CD4-positive, alpha-beta T cell treated with Interleukin-17A for 1 hour (primary cell): Measurements from ENCODE around the gene NFXL1.

ENCODE experiments used
- DNase-seq: peaks from one replicate; pipeline ENCODE4 v3.0.0-alpha.2; 2020

The NFXL1 gene

DNA sequence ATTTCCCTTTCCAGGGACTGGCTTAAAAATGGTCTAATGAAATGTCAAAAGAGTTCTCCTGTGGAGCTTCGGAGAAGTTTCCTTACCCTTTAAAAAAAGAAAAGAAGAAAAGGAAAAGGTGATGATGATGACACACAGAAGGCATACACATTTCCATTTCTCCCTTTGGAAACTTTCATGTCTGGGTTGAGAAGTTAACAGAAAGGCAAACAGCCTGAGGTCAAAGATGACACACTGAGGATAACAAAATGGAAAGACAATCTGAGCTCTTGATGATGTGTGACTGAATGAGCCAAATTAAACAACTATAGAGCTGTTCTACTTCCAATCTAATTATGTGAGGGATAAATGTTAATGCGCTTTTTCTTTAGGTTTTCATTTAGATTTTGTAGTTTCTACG, 32.2 kb downstream of the NFXL1 start:
- no peak for DNase-seq

GRCh38 chr4:47879458-47879857, 34.9 kb downstream of the NFXL1 start:
- DNase-seq, result no peak

DNA sequence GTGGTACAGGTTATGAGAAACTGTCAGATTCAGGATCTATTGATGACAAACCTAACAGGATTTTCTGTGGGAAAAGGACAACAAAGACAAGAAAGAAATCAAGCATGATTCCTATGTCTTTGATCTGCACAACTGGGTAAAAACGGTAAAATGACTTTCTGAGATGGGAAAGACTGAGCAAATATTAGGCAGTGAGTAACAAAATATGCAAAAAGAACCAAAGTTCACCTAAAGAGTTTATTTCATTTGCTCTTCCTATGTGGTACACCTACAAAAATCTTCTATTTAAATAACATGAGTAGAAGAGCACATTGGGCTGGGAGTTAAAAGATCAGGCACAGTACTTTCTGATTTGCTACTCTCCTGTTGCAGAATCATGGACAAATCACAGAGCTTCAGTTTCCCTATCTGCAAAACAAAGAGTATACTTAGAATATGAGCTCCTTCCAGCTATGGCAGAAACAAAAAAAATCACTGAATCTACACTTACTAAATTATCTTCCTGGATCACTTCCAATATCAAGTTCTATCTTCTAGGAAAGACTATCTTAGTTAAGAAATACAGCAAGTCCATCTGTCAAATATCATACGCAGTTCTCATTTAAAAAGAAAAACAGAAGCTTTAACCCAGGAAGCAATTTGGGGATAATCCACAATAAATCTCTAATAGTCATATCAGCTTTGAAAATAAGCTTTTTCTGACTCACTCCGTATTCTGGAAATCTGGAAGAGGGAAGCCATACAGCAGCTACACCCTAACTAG, 37.4 kb downstream of the NFXL1 start:
- no peak for DNase-seq

GRCh38 chr4:47876310-47876709, 38.1 kb downstream of the NFXL1 start:
- DNase-seq, result no peak

GRCh38 chr4:47873877-47874541, 40.4 kb downstream of the NFXL1 start:
- DNase-seq, result no peak

DNA sequence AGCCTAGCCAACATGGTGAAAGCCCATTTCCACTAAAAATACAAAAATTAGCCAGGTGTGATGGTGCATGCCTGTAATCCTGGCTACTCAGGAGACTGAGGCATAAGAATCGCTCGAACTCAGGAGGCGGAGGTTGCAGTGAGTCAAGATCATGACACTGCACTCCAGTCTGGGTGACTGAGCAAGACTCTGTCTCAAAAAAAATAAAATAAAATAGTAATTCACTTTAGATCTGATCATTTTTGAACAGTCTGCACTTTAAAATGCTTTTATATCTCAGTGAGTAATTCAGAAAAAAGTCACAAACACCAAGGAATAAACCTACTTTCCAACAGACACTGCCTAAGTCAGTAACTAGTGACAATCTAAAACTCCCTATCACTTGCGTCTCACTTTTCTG, 50.9 kb downstream of the NFXL1 start:
- no peak for DNase-seq

GRCh38 chr4:47862297-47862696, 52.1 kb downstream of the NFXL1 start:
- no peak for DNase-seq

DNA sequence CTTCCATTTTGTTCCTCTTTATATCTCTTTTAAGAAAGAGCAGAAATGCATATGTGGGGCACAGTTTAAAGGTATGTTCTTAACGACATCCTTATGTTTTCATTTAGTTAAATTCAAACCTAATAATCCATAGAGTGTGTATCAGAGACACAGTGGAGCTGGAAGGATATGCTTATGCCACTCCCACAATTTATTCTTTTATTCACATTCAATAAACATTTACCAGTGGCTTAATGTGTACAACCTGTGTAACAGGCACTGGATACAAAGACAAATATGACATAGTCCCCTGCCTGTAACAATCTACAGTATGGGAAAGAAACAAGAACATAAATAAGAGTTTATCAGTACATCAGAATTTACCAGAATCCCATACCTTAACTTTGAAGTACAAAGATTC, 54.1 kb downstream of the NFXL1 start:
- DNase-seq, result no peak

DNA sequence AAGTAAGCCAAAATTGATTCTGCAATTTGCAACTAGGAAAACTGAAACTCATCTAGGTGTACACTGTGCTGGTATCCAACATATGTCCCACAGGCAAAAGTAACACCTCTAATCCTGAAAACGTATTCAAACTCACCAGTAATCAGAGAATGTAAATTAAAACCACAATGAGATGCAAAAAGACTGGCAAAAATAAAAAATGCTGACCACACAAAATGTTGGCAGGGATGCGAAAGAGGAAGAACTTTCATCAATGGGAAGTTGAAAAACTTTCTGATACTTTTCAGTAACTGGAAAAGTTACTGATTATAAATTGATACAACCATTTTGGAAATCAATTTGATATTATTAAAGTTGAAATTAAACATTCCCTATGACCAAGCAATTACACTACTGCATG, 56.4 kb downstream of the NFXL1 start:
- DNase-seq, result no peak

- DNase-seq, result no peak
Observed at GRCh38 chr4:47856713-47857112, 57.7 kb downstream of the NFXL1 start.

- DNase-seq, result no peak
Observed at GRCh38 chr4:47855350-47855749, 59.0 kb downstream of the NFXL1 start.

DNA sequence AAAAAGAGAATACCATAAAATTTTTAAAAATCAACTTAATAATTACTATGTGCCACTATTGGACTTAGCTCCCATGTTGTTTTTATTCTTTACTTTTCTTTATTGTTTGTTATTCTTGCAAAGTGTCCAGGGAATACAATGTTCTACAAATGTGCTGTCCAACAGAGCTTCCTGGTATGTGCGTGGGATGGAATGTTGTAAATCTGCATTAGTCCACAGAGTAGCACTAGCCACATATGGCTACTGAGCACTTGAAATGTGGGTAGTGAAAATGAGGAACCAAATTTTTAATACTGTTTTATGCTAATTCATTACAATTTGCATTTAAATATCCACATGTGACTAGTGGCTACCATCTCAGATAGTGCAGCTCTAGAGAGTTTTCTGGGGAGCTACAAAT, 62.2 kb downstream of the NFXL1 start:
- DNase-seq, result no peak

- no peak for DNase-seq
Observed at GRCh38 chr4:47849466-47849865, 64.9 kb downstream of the NFXL1 start.

DNA sequence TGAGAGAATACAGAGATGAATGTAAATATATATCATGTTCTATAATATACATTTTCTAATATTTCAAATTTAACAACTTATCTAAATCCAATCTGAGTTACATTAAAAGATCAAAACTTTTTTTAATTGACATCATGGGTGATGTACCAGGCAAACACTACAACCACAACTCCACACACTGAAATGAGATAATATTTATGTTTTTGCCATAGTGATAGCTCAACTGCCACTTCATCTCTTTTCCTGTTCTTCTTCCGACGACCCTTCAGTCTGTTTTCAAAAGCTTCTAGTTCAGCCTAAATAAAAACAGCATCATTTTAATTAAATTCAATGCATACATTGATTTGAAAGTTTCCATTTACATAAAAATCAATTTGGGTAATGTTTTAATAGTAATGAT, 66.3 kb downstream of the NFXL1 start:
- no peak for DNase-seq

GRCh38 chr4:47842985-47843384, 71.4 kb downstream of the NFXL1 start:
- no peak for DNase-seq

- no peak for DNase-seq
Observed at GRCh38 chr4:47840291-47840690, 74.1 kb downstream of the NFXL1 start.

DNA sequence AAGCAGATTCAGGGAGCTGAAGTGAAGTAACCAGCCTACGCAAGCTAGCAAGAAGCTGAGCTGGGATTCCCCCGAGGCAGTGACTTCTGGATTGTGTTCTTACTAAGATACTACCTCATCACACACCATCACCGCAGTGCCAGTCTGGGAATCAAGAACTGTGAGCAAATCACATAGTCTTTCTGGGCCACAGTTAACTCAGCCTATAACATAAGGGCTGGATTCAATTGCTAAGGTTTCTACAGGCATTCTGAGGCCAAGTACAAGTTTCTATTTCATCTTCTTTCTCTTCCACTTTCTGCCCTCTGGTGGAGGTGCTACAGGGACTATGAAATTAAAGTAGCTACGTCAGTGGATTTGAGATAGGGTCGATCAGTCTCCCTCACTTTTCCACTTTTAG, 75.1 kb downstream of the NFXL1 start:
- DNase-seq, result peak; percentile 46

- DNase-seq, result no peak
Observed at GRCh38 chr4:47838445-47838844, 75.9 kb downstream of the NFXL1 start.

GRCh38 chr4:47837908-47838294, 76.5 kb downstream of the NFXL1 start, which contains the start of gene CORIN:
Gene CORIN, minus strand, starts transcription at chr4:47838067. Its CDS starts 118 bp downstream, at chr4:47837949.
- DNase-seq, result no peak

DNA sequence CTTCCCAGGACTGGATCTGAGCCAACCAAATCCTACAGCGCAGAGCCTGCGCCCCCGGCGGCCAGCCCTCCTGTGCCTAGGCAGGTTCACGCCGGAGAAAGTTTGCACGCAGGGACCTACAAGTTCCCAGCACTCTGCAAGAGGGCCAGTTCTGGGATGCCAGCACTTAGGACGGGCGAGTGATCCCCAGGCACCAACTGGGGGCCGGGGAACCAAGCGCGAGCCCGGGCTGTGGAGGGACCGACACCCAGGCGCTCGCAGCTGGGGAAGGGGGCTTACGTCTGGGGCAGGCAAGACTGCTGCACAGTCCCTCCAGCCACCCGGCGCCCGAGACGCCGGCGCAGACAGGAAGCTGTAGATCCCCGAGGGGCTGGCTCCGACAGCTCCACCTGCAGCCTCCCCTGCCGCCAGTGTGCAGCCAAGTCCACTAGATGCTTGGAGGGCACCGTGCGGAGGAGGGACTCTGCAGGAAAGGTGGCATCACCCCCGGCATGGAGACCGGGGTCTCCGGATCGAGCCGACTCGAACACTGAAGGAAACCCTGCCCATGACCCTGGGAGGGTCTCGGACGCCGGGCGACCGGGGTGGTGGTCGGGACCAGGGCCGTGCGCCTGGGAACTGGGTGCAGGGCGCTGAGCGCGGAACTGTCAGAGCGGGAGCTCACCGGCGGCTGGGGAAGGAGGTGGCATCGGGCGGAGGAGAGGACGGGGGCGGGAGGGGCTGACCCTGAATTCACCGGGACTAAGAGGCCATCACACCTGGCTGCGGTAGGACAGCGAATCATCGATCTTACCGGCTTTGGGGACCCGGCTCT, 77.1 kb downstream of the NFXL1 start:
- peak; percentile 35 for DNase-seq

DNA sequence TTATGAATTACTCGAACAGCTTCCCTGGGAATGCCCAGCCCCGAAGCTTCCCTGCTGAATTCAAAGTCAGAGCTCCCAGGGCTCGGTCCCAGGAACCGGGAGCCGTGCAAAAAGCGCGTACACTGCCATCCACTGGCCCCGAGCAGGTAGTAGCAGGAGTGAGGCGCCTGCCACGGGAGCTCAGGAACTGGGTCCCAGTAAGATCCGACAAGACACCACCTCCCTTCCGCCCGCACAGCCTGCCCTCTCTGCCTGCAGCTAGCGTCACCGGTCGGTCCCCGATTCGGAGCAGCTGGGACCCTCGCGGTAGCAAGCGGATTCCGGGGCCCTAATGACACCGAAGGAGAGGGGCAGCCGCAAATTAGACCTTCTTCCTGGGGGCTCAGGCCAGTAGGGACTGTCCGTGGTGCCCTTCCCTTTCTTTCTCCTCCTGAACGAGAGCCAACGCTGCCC, 77.7 kb downstream of the NFXL1 start:
- peak; percentile 53 for DNase-seq

DNA sequence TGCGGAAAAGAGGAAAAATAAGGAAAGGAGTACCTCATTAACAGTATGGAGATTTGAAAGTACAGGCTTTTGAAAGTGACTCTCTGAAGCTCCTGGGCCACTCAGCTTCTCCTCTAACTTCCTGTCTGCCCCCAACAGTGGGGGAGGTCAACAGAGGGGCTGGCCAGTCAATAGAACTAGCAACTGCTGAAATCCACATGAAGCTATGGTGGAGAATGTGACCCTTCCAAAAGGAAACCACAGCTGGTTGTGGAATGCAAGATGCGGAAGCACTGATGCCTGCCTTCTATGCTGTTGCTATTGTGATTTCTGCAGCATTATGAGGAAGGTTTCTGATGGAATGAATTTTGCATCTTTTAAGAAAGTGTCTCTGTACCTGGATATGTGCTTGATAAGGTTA, 78.9 kb downstream of the NFXL1 start:
- no peak for DNase-seq

GRCh38 chr4:47831026-47831679, 83.2 kb downstream of the NFXL1 start:
- DNase-seq, result no peak
